Brain microvascular endothelial cell (primary cell): ENCODE data around the gene AVPI1.

ENCODE experiments used
- DNase-seq: peaks from one replicate; pipeline ENCODE4 v3.0.0-alpha.2; 2020
- H3K27ac ChIP-seq: fragments of 250-450 bp; sonication (Bioruptor Pico); 2 replicates; pipeline ENCODE4 v1.5.1; 2020; ENCODE audit warnings: mild to moderate bottlenecking, moderate library complexity
- H3K27me3 ChIP-seq: fragments of 250-450 bp; sonication (Bioruptor Pico); replicated peaks from 2 replicates; pipeline ENCODE4 v1.5.1; 2020; ENCODE audit warnings: mild to moderate bottlenecking
- H3K36me3 ChIP-seq: fragments of 250-450 bp; sonication (Bioruptor Pico); replicated peaks from 2 replicates; pipeline ENCODE4 v1.5.1; 2020; ENCODE audit warnings: mild to moderate bottlenecking
- H3K4me3 ChIP-seq: 2 replicates; pipeline ENCODE4 v1.5.1; 2011; ENCODE audit warnings: low read depth, mild to moderate bottlenecking, control low read depth, low read length, moderate library complexity
- in situ Hi-C: cut with HindIII; loops from 2 replicates; pipeline ENCODE4 v1.10.0; 2017; ENCODE audit warnings: low sequenced_read_pairs, low pct_ligation_motif_present
- TF ChIP-seq, protein P1 (sequence below): IDR thresholded peaks from 2 replicates; pipeline ENCODE4 v1.5.1; 2011; ENCODE audit warnings: low read depth, mild to moderate bottlenecking, moderate library complexity, low read length, control low read depth, inconsistent platforms; ENCODE audit errors: missing control alignments

Gene AVPI1

DNA sequence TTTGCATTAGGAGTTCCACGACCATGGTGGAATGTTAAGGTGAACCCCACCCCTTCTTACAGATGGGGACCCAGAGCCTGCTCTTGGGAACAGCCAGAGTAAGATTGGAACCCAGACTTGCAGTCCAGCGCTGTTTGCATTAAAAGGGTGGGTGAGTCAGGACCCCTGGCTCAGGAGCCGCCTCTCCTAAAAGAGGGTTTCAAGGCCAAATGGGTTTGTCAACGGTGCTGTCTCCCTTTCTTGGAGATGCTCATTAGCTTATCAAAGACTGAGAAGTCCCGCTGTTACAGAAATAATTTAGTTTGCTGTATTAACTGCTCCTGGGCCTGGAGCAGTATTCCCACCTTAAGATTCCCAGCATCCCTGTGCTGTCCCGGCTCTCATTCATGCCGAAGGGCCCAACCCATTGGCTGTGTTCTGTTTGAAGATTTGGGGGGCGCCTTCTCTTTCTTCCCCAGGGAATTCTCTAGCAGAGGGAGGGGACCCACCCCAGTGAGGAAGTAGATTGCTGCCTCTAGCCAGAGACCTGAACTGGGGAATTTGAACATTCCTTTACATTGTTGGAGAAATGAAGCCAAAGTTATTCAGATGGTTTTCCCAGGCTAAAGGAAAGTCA is 28.3 kb upstream of the AVPI1 start:
- no peaks in the 10 kb centered on the region for H3K27me3 ChIP-seq
- H3K4me3 ChIP-seq, result peak overlapping the region; percentile 88
- H3K36me3 ChIP-seq, result peaks cover 26% of the 10 kb centered on the region
- in situ Hi-C loops, result no loop called here
- TF ChIP-seq, protein P1, sequence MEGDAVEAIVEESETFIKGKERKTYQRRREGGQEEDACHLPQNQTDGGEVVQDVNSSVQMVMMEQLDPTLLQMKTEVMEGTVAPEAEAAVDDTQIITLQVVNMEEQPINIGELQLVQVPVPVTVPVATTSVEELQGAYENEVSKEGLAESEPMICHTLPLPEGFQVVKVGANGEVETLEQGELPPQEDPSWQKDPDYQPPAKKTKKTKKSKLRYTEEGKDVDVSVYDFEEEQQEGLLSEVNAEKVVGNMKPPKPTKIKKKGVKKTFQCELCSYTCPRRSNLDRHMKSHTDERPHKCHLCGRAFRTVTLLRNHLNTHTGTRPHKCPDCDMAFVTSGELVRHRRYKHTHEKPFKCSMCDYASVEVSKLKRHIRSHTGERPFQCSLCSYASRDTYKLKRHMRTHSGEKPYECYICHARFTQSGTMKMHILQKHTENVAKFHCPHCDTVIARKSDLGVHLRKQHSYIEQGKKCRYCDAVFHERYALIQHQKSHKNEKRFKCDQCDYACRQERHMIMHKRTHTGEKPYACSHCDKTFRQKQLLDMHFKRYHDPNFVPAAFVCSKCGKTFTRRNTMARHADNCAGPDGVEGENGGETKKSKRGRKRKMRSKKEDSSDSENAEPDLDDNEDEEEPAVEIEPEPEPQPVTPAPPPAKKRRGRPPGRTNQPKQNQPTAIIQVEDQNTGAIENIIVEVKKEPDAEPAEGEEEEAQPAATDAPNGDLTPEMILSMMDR, result no peak
- no peak for DNase-seq
- H3K27ac ChIP-seq, result peak overlapping the region; percentile 89

DNA sequence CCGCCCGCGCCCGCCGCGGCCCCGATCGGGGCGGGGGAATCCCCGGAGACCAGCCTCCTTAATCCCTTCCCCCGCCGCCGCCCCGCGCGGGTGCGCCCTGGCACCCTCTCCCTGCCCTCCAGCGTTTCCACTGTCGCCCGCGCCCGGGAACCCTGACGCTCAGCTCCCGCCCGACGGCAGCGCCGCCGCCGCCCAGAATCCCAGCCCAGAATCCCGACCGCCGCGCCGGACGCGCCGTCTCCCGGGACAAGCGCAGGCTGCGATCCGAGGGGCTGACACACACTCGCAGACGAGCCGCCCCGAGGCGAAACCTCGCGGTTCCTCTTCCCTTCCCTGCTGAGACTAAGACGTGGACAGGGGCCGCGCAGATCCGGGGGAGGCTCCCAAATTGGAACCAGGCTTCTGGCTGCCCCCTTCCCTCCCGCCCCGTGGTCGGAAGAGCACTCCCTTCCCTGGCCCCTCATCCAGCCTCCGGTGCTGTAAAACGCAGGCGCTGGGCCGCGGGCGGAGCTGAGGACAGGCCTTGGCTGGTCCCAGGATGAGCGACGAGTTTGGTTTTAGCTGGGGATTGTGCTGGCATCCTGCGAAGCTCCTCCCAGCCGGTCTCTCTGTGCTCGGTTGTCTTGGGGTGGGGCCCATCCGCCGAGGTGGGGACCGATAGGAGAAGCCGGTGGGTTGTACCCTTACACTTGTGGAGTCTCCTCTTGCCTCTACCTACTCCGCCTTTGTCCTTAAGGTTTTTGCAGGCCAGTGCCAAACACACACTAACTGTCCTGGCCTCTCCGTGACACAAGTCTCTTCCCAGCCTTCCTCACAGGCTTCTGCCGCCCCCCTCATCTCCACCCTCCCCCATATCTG is 27.6 kb upstream of the AVPI1 start:
- peak overlapping the region; percentile 89 for H3K27ac ChIP-seq
- peaks cover 24% of the 10 kb centered on the region for H3K36me3 ChIP-seq
- no peaks in the 10 kb centered on the region for H3K27me3 ChIP-seq
- TF ChIP-seq, protein P1, result no peak
- peak overlapping the region; percentile 88 for H3K4me3 ChIP-seq
- in situ Hi-C loops, result no loop called here
- peak; percentile 67 for DNase-seq

- in situ Hi-C loops, result no loop called here
- H3K4me3 ChIP-seq, result peak overlapping the region; percentile 88
- H3K36me3 ChIP-seq, result peaks cover 19% of the 10 kb centered on the region
- TF ChIP-seq, protein P1, result peak; percentile 43
- DNase-seq, result peak; percentile 53
- H3K27ac ChIP-seq, result peak overlapping the region; percentile 89
- no peaks in the 10 kb centered on the region for H3K27me3 ChIP-seq
Observed at GRCh38 chr10:97713826-97714400, 26.9 kb upstream of the AVPI1 start.

DNA sequence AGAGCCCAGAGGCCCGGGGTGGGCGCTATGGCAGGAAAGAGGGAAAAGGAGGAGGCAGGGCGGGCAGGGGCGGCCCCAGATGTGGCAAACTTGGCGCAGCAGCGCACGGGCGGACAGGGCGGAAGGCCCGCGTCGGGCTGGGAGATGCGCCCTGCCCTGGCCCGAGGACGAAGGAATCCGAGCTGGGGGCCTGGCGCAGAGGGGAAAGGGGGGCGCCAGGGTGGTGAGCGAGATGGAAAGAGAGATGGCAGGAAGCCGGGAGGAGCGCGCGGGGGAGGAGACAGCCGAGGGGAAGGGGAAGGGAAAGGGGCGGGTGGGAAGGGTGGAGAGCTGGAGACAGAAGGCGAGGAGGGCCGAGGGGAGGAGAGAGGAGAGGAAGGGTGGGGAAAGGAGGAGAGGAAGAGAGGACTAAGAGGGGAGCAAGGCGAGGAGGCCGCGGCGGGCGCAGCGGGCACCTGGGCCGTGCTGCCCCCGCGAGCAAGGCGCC is 26.3 kb upstream of the AVPI1 start, which contains the start of gene MARVELD1:
MARVELD1 (plus strand) TSS at position 392 of the 487 bp plus-strand sequence. CDS start 147 bp downstream, outside the sequence.
- peak within 1 kb of the TSS; percentile 88 for H3K4me3 ChIP-seq
- H3K36me3 ChIP-seq, result peaks cover 13% of the 10 kb centered on the region
- in situ Hi-C loops, result no loop called here
- TF ChIP-seq, protein P1, result no peak
- peak within 1 kb of the TSS; percentile 89 for H3K27ac ChIP-seq
- peak; percentile 40 for DNase-seq
- H3K27me3 ChIP-seq, result no peaks in the 10 kb centered on the region

GRCh38 chr10:97711640-97712572 is 24.9 kb upstream of the AVPI1 start:
- in situ Hi-C loops, result no loop called here
- no peak overlapping the region for H3K27ac ChIP-seq
- no peaks in the 10 kb centered on the region for H3K27me3 ChIP-seq
- TF ChIP-seq, protein P1, result no peak
- H3K36me3 ChIP-seq, result no peaks in the 10 kb centered on the region
- no peak for DNase-seq
- H3K4me3 ChIP-seq, result no peak overlapping the region
